Stimulated activated memory B cell treated with anti-CD40 and anti-IgM and Interleukin-4, amounts not matched to agents 10 μg/mL and 1 μg/mL and 100 μg/mL, for 72 hours (primary cell): Measurements from ENCODE around the gene RUNX2.

Experiments
- ATAC-seq: fragments of 150-1000 bp; cut with Tn5 transposase; 2 replicates; pipeline ENCODE4 v1.10.0; 2021
- H3K27ac Mint-ChIP-seq: one replicate; pipeline ENCODE4 v1.8.0; 2022; ENCODE audit warnings: mild to moderate bottlenecking, mixed read lengths
- H3K27me3 Mint-ChIP-seq: one replicate; pipeline ENCODE4 v1.8.0; 2022; ENCODE audit warnings: mixed read lengths
- H3K36me3 Mint-ChIP-seq: one replicate; pipeline ENCODE4 v1.8.0; 2022; ENCODE audit warnings: mixed read lengths
- H3K4me1 Mint-ChIP-seq: one replicate; pipeline ENCODE4 v1.8.0; 2022; ENCODE audit warnings: mixed read lengths
- H3K4me3 Mint-ChIP-seq: one replicate; pipeline ENCODE4 v1.8.0; 2022; ENCODE audit warnings: mild to moderate bottlenecking, moderate library complexity, mixed read lengths
- H3K9me3 Mint-ChIP-seq: one replicate; pipeline ENCODE4 v1.8.0; 2022; ENCODE audit warnings: mixed read lengths

RUNX2 gene

DNA sequence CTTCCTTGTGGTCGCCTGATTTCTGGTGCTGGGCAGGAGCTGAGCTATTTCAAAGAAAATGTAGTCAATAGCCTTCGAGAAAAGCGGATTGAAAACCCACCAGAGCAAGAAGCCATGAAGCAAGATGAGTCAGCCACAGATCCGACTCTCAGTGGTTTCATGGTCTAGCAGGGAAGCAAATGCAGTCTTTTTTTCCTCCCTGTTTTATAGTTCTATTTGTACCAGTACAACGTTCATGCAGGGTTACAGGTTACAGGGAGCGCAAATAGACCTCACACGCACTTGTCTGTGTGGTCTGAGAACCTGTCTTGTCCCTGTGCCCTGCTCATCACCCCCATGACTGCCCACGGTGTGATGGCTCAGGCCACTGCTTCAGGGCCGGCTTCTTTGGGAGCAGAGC is 359.4 kb downstream of the RUNX2 start:
- peak overlapping the region; percentile 4 for H3K4me3 Mint-ChIP-seq
- H3K4me1 Mint-ChIP-seq, result peaks cover 21% of the 10 kb centered on the region
- no peaks in the 10 kb centered on the region for H3K36me3 Mint-ChIP-seq
- peak; percentile 97 for ATAC-seq
- peak overlapping the region; percentile 83 for H3K27ac Mint-ChIP-seq
- H3K27me3 Mint-ChIP-seq, result peaks cover 19% of the 10 kb centered on the region
- H3K9me3 Mint-ChIP-seq, result peaks cover 2% of the 10 kb centered on the region

DNA sequence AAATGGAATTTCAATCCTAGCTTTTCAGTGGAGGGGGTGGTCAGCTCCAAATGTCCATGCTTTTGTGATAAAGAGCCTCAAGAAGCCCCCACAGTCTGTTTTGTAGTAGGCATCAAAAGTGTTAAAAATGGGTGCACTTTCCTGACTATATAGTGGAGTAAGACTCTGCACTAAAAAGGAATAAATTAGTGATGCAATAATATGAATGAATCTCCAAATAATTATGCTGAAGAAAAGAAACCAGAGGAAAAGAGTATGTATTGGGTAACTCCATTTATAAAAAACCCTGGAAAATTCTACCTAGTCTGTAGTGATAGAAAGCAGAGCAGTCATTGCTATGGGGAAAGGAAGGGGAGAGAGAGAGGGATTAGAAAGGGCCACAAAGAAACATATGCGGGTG is 360.1 kb downstream of the RUNX2 start:
- no peaks in the 10 kb centered on the region for H3K36me3 Mint-ChIP-seq
- no peak overlapping the region for H3K4me3 Mint-ChIP-seq
- H3K27ac Mint-ChIP-seq, result peak overlapping the region; percentile 83
- H3K27me3 Mint-ChIP-seq, result peaks cover 19% of the 10 kb centered on the region
- ATAC-seq, result no peak
- H3K4me1 Mint-ChIP-seq, result peaks cover 21% of the 10 kb centered on the region
- H3K9me3 Mint-ChIP-seq, result peaks cover 2% of the 10 kb centered on the region

DNA sequence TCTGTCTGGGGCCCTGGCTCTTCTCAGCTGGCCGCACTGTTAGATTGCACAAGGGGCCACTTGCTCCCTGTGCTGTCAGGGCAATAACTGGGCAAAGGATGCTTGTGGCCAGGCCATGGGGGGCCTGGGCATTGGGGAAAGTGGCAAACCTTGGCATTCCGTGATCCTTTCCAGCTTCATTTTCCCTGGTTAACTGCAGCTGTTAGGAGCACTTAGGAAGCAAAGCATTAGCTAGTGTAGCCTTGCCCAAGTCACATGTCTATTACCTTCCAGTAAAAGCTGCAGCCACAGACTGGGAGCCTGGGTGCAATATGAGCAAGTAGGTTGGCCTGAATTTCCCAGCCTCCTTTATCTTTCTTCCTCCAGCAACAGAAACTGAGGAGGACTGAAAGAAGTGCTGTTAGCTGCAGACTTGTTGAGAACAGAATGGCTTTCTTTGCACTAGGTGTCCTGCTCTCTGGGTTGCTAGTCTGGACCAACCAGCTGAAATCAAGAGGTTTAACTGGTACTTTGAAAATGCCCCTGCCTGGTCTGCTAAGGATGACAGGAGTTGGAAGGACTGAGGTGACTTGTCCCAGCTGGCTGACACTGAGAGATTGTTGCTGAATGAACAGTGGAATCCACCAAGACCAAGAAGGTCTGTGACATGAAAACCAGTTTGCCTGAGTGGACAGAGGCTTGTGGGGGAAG is 361.9 kb downstream of the RUNX2 start:
- Mint-ChIP-seq H3K27ac (peak overlapping the region; percentile 48), H3K9me3 (peaks cover 2% of the 10 kb centered on the region), H3K4me1 (peaks cover 21% of the 10 kb centered on the region), H3K4me3 (no peak overlapping the region), H3K36me3 (no peaks in the 10 kb centered on the region), H3K27me3 (peaks cover 19% of the 10 kb centered on the region)
- ATAC-seq, result no peak

DNA sequence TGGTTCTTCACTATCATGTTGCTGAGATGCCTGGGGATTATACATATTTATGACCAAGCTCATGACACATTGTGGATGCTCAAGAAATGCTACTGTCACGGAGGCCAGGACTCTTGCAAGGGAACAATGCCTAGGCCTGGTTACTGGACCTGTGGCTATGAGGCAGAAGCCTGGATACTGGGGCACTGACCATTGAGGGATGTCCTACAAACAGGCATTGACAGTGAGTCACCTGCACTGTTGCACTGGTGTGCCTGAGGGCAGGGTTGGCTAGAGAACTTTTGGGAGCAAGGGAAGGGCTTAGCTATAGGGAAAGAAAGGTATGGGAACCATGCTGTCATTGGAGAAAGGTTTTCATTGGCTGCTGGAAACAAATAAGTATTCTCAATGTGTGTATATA is 362.7 kb downstream of the RUNX2 start:
- no peak for ATAC-seq
- peaks cover 2% of the 10 kb centered on the region for H3K9me3 Mint-ChIP-seq
- H3K4me3 Mint-ChIP-seq, result no peak overlapping the region
- no peak overlapping the region for H3K27ac Mint-ChIP-seq
- H3K27me3 Mint-ChIP-seq, result peaks cover 19% of the 10 kb centered on the region
- peaks cover 21% of the 10 kb centered on the region for H3K4me1 Mint-ChIP-seq
- H3K36me3 Mint-ChIP-seq, result no peaks in the 10 kb centered on the region

DNA sequence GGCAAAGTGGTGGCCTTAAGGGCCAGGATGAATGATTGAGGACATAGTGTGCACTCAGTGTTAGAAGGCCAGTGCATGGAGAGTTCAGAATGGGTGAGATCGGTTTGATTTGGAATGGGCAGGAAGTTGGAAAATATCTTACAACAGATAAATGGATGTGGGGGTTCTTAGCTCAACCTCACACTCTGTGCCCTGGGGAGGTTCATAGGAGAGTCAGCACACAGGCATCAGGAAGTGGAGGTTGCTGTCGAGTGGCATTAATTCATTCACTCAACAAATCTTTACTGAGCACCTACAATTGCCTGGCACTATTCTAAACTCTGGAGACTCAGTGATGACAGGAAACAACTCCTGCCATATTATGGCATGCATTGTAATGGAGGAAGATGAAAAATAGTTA is 363.3 kb downstream of the RUNX2 start:
- Mint-ChIP-seq H3K27me3 (peaks cover 17% of the 10 kb centered on the region), H3K4me3 (no peak overlapping the region), H3K9me3 (no peaks in the 10 kb centered on the region), H3K36me3 (no peaks in the 10 kb centered on the region), H3K27ac (no peak overlapping the region), H3K4me1 (peaks cover 21% of the 10 kb centered on the region)
- ATAC-seq, result no peak

DNA sequence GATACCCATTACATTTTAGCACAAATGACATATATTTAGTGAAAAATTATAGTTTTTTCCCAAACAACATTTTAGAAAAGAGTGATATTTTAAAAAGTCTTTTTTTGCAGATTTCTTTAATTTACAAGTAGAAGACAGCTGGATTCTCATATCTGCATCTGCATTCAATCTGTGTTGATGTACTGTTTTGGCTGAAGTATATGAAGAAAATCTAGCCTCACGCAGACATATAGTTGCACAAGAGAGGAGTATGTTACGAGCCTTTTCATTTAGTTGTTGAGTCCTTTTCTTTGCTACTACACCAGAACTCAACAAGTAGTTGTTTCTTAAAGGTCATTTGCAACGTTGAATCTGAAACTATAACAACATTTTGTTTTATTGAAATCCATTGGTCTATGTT is 363.9 kb downstream of the RUNX2 start:
- Mint-ChIP-seq H3K27ac (no peak overlapping the region), H3K9me3 (no peaks in the 10 kb centered on the region), H3K36me3 (no peaks in the 10 kb centered on the region), H3K27me3 (peaks cover 11% of the 10 kb centered on the region), H3K4me3 (no peak overlapping the region), H3K4me1 (peaks cover 20% of the 10 kb centered on the region)
- no peak for ATAC-seq

DNA sequence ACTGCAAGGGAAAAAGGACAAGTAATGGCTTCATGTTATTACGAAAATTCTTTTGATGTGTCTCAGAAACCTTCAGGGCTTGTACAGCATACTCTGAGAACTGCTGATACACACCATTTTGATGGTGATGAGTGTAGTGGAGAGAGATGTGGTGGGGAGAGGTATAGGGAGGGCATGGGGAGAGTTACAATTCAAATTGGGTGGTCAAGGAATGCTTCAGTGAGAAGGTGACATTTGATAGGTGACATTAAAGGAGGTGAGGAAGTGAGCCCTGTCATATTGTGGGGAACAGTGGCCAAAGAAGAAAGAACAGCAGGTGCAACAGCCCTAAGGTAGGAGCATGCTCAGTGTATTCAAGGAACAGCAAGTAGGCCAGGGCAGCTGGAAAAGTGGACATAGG is 368.6 kb downstream of the RUNX2 start:
- H3K27me3 Mint-ChIP-seq, result no peaks in the 10 kb centered on the region
- ATAC-seq, result peak; percentile 89
- no peaks in the 10 kb centered on the region for H3K36me3 Mint-ChIP-seq
- H3K4me1 Mint-ChIP-seq, result peaks cover 20% of the 10 kb centered on the region
- peak overlapping the region; percentile 63 for H3K27ac Mint-ChIP-seq
- peak overlapping the region; percentile 1 for H3K4me3 Mint-ChIP-seq
- no peaks in the 10 kb centered on the region for H3K9me3 Mint-ChIP-seq

DNA sequence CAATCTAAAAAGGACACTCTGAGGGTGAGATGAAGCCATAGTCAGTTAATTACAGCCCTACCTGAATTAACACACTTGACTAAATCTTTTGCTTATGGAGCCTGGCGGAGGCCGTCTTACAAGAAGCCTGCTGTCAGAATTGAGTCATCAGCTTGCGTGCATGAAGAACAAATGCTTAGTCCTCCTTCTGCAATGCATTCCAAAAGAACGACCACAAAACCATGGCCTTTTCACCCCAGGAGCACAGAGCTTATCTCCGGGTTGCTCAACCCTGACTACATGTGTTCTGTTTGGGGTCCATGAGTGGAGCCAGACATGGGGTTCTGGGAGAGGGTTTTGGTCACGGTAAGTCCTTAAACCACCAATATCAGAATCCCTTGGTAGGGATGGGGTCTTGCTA is 369.5 kb downstream of the RUNX2 start:
- H3K4me1 Mint-ChIP-seq, result peaks cover 20% of the 10 kb centered on the region
- no peaks in the 10 kb centered on the region for H3K27me3 Mint-ChIP-seq
- peak overlapping the region; percentile 44 for H3K4me3 Mint-ChIP-seq
- H3K36me3 Mint-ChIP-seq, result no peaks in the 10 kb centered on the region
- H3K27ac Mint-ChIP-seq, result peak overlapping the region; percentile 63
- ATAC-seq, result peak; percentile 88
- H3K9me3 Mint-ChIP-seq, result no peaks in the 10 kb centered on the region

DNA sequence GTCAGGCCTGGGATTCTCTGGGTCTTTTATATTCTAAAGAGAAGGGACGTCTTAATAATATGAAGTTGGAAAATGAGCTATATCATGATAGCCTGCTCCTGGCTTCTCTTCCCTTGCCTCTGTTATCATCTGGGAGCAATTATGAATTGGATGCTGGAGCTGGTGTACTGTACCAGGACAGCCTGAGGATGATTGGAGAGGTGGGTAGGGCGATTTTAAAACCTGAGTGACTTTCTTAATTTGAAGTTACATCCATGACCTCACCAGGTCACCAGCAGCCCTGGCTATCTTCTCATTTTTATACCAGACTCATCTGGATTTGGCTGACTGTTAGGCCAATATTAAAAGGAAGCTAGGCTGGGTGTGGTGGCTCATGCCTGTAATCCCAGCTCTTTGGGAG is 369.9 kb downstream of the RUNX2 start:
- H3K4me3 Mint-ChIP-seq, result peak overlapping the region; percentile 44
- no peaks in the 10 kb centered on the region for H3K36me3 Mint-ChIP-seq
- no peaks in the 10 kb centered on the region for H3K9me3 Mint-ChIP-seq

DNA sequence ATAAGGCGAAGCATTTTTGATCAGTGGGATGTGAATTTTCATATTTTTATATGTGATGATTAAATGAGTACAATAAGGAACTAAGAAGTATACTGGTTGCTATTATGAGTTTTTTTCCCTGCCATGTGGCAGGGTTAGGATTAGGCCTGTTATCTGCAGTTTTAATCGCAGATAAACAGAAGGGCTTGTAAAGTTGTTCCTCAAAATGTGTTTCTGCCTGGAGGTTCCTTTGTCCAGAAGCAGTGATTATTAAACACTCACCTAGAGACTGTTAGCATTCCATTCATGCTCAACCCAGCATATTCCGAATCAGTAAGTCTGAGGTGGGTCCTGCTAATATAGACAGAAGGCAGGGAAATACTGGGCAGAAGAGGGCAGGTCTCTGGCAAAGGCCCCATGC is 371.5 kb downstream of the RUNX2 start:
- Mint-ChIP-seq H3K27me3 (no peaks in the 10 kb centered on the region), H3K4me1 (peaks cover 20% of the 10 kb centered on the region), H3K27ac (peak overlapping the region; percentile 58), H3K4me3 (no peak overlapping the region), H3K36me3 (no peaks in the 10 kb centered on the region), H3K9me3 (no peaks in the 10 kb centered on the region)
- no peak for ATAC-seq

More for the DNA sequence above, 369.9 kb downstream of the RUNX2 start:
- ATAC-seq, result no peak
- Mint-ChIP-seq H3K27me3 (no peaks in the 10 kb centered on the region), H3K27ac (peak overlapping the region; percentile 63), H3K4me1 (peaks cover 20% of the 10 kb centered on the region)

DNA sequence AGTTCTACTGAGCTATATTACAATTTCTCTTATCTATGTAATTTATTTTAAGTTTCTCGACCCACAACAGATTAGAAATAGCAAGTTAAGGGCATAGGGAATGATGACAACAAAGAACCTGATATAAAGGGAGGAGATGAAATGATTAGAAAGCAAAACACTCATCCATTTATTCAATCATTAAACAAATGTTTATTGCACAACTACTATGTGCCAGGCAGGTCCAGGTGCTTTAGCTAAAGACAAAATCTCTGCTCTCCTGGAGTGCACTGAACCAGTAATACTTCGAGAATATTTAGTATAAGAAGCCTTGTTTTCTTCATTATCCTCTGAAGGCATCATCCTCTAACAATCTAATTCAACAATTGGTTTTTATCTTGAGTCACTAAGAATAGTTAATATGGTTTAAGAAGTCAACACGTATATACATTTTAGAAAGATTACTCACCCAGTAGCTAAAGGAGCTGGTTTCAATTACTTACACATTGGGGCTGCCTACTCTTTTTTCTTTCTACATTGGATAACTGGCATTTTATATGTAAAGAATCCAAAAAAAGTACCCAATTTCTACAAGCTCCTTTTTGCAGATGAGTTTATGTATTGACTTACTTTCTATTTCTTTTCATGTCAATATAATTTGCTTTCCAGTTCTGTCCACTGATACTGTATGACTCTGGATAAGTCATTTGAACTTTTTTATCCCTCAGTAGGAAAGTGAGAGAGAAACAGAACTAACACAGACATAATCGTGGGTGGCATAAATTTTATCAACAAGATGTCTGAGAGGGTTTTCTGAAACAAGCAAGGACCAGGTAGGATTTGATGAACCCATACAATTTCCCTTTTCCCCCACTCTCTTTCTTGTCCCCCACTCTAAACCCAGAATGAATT is 375.0 kb downstream of the RUNX2 start:
- Mint-ChIP-seq H3K27me3 (no peaks in the 10 kb centered on the region), H3K9me3 (no peaks in the 10 kb centered on the region), H3K4me1 (peaks cover 6% of the 10 kb centered on the region), H3K36me3 (no peaks in the 10 kb centered on the region), H3K27ac (no peak overlapping the region), H3K4me3 (no peak overlapping the region)
- no peak for ATAC-seq

DNA sequence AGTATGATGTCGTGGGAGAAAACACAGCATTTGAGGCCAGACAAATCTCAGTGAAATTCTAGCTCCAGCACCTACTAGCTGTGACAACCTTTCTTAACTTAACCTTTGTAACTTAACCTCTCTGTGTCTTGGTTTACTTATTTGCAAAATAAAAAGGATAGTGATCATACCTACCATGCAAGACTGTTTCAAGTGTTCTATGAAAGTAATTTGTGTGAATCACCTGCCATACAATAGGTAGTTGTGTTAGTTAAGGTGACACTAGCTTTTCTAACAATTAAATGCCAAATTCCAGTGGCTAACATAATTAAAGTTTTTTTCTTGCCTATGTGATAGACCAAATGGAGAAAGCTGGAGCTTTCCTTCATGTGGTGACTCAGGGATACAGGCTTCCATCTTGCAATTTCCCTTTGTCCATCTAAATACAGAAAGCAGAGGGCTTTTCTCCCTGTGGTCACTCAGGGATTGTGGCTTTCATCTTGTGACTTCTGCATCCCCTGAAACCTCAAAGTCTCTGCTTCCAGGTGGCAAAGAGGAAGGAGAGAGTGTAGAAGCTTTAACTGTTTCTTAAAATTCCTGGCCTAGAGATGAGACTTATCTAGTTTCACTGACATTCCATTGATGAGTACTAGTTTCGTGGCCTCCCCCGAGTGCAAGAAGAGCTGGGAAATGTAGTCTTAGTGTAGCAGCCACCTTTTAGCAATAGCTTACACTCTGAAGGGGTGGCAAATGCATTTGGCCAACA is 376.1 kb downstream of the RUNX2 start:
- Mint-ChIP-seq H3K4me1 (peaks cover 2% of the 10 kb centered on the region), H3K36me3 (no peaks in the 10 kb centered on the region), H3K4me3 (no peak overlapping the region), H3K9me3 (no peaks in the 10 kb centered on the region), H3K27me3 (no peaks in the 10 kb centered on the region), H3K27ac (no peak overlapping the region)
- ATAC-seq, result no peak

DNA sequence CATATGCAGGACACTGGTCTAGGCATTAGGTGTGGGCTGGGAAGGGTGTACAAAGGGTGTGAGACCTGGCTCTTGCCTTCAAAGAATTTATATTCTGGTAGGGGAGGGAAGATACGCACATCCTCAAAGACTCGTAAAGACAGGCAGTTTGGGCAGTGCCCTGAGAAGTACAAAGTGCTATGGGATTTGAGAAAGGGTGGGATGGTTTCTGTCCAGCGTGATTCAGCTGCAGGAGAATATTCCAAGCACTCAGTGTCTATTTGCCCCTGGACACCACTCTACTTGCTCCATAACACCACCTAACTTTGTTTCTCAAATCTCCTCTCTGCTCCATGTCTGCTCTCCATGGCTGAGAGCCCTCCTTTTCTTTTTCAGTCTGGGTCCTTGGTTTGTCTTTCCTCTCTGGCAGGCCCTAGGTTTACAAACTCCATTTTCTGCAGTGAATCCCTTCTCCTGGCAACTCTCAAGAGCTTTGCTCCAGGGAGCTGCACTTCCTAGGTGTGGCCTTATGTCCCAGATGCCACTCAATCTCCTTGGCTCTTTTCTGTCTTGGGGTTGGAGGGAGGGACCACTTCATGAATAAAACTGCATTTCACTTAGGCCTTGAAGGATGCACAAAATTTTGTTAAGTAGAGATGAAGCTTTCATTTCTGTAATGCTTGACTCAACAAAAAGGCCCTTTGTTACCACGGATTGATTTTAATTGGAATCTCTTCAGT is 377.2 kb downstream of the RUNX2 start:
- no peak overlapping the region for H3K4me3 Mint-ChIP-seq
- no peaks in the 10 kb centered on the region for H3K9me3 Mint-ChIP-seq
- H3K27me3 Mint-ChIP-seq, result no peaks in the 10 kb centered on the region
- H3K4me1 Mint-ChIP-seq, result peaks cover 5% of the 10 kb centered on the region
- no peak overlapping the region for H3K27ac Mint-ChIP-seq
- ATAC-seq, result no peak
- H3K36me3 Mint-ChIP-seq, result no peaks in the 10 kb centered on the region

DNA sequence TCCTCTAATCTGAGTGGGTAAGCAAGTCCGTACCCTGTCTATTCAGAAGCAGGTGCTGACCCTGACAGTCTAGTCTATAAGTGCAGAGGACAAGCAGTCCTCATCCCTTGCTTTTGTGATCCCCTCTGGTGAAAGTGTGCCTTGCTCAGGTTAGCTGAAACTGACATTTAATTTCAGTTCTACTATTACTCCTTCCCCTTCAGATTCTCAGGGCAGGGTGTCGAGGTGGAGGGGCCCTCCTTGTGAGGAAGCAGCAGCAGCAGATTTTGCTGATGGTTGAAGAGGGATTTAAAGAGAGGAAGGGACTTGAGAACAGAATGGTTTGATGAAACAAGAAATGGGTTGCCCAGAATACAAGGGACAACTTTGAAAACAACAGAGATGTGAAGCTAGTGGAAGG is 378.2 kb downstream of the RUNX2 start:
- Mint-ChIP-seq H3K36me3 (no peaks in the 10 kb centered on the region), H3K4me1 (peaks cover 15% of the 10 kb centered on the region), H3K27me3 (no peaks in the 10 kb centered on the region), H3K9me3 (no peaks in the 10 kb centered on the region), H3K4me3 (no peak overlapping the region), H3K27ac (no peak overlapping the region)
- ATAC-seq, result peak; percentile 40

DNA sequence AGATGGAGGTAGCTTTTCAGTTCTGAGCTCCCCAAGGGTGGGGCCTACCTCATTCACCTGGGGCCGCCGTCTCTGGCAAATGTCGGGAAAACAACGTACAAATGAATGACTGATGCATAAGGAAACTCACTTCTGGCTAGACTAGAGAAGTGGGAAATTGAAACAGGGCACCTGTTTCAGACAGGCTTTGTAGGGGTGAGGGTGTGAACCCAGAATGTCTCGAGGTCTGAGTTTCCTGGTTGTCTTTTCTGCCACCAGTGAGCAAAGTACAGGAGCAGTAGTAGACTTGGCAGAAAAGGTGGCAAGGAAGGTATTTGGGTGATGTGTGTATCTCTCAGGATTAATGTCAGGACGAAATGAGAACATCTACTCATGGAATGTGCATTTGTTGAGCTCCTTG is 379.0 kb downstream of the RUNX2 start:
- no peaks in the 10 kb centered on the region for H3K9me3 Mint-ChIP-seq
- no peaks in the 10 kb centered on the region for H3K36me3 Mint-ChIP-seq
- peaks cover 16% of the 10 kb centered on the region for H3K4me1 Mint-ChIP-seq
- no peak overlapping the region for H3K4me3 Mint-ChIP-seq
- H3K27me3 Mint-ChIP-seq, result no peaks in the 10 kb centered on the region
- no peak overlapping the region for H3K27ac Mint-ChIP-seq
- ATAC-seq, result no peak
